GM19238 (cell line): Measurements from ENCODE around the gene GFI1B.

Experiments used
- DNase-seq: peaks from one replicate; pipeline ENCODE4 v3.0.0; 2011; ENCODE audit warnings: low spot score; ENCODE audit not compliant: insufficient read length

Gene GFI1B

GRCh38 chr9:132978451-132979131 is at the start of gene GFI1B:
TSS of gene GFI1B (plus strand) at chr9:132978694. CDS start at chr9:132986679, 7,985 bp downstream.
- no peak for DNase-seq

GRCh38 chr9:132931178-132931735 is 47.2 kb upstream of the GFI1B start:
- DNase-seq: no peak

DNA sequence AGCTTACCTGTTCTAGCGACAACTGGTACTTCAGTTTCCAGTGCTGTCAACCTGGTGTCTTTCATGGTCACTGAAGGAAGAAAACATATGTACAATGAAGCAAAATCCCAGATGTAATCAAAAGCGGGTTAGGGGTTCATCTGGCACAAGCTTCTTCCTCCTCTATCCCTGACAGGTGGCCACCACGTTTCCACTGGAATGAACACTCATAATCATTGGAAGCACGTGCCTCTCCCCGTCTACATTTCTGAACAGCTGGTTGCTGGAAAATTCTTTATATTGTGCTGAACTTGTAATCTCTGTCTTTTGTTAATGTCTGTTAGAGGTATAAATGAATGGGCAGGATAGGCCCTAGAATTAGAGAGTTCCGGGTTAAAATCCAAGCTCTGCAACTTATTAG is 43.5 kb upstream of the GFI1B start:
- no peak for DNase-seq

GRCh38 chr9:132937463-132937901 is 41.0 kb upstream of the GFI1B start:
- DNase-seq: no peak

DNA sequence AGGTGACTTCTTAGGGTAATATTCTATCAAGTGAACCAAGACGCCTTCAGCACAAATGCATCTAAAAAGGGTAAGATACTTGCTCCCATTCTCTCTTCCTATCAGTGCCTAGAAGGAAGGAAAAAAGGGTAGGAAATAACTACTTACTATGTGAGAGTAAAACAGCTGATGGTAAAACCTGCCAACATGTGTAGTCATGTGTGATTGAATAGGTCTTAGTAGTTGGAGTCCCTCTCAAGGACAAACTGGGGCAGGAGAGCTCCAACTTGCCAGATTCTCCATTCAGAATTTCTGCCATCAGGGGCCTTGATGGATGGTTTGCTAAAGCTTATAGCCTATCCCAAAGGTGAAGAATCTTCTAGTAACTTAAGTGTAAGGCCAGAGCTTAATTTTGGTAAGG is 39.3 kb upstream of the GFI1B start:
- no peak for DNase-seq

DNA sequence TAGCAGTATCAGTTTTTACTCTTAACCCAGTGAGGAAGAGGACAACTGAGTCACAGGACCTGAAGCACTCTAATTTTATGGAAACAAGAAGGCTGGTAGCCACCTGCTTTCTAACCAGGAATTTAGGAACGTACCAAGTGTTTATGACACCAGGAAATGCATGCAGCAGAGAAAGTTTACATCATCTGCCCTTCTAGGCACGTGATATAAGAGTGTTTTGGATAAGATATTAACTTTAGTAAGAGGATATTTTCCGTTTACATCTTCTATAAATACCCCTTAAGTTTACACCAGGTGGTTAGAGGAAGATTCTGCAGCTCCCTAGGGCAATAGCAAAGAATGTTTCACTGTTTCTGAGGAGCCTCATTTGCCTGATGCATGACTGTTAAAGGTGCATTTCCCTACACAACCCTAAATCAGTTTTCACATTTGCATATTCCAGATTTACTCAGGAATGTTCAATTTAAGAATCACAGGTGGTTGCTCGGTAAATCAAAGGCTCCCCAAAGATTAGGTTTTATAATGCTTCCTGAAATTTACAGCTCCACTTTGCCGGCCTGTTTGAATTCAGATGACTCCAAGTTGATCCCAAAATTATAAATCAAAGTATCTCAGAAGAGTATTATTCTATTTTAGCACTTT is 35.8 kb upstream of the GFI1B start:
- no peak for DNase-seq

- DNase-seq: peak; percentile 8
Observed at GRCh38 chr9:132943651-132944293, 34.7 kb upstream of the GFI1B start.

DNA sequence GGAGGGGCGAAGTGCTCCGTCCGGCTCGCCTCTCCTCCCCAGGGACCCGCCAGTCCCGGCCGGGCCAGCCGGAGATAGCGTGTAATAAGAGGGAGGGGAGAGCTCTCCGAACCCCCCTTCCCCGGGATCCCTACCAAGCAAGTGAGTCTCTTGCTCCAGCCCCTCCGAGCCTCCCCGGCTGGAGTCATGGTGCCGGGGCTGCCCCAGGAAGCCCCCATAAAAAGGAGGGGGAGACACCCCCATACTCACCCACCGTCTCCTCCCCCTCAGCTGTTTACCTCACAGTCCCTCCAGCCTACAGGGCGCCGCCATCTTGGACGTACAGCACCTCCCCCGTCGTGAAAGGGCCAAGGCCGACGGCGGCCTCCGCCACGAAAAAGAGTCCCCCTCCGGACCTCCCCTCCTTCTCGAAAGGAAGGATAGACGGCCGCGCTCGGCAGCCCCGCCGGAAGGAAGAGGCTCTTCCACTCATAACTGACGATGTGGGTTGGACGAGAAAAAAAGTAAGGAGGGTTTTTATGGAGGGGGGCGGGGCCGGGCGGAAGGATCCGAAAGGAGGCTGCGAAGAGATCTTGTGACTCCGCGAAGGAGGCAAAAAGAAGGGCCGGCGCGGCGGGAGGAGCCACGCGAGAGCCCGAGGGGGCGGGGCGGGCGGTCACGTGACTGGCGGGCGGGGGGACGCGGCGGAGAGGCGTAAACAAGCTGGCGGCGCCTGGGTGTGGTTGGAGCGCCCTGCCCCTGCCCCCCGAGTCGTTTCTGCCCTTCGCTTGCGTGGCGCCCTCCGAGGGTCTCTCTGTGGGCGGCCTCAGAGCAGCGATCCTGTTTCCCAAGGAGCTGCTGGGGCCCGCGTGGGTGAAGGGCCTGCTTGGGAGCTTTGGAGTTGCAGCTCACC is 34.0 kb upstream of the GFI1B start, which contains the start of gene TSC1:
Gene TSC1, minus strand, starts transcription at position 323 of the 892 bp plus-strand sequence. CDS start 15,744 bp downstream, outside the sequence.
- peak; percentile 78 for DNase-seq

- DNase-seq: peak; percentile 6
Observed at GRCh38 chr9:132945186-132946130, 33.0 kb upstream of the GFI1B start.

DNA sequence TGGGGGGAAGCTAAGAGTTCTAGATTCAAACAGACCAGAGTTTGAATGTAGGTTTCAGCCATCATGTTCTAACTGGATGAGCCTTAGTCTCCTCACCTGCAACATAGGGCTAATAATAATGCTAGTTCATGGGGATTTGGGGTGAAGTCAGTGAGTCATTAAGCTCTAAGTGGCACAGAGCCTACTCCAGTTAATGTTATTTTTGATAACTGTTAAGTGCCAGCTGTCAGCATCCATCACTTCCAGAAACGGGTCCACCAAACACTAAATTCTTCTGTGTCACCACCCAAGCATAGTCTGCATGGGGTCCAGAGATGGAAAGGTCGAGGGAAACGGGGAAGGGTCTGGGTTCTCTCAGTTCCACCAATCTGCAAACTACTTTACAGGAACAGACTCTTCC is 32.3 kb upstream of the GFI1B start:
- DNase-seq: no peak

DNA sequence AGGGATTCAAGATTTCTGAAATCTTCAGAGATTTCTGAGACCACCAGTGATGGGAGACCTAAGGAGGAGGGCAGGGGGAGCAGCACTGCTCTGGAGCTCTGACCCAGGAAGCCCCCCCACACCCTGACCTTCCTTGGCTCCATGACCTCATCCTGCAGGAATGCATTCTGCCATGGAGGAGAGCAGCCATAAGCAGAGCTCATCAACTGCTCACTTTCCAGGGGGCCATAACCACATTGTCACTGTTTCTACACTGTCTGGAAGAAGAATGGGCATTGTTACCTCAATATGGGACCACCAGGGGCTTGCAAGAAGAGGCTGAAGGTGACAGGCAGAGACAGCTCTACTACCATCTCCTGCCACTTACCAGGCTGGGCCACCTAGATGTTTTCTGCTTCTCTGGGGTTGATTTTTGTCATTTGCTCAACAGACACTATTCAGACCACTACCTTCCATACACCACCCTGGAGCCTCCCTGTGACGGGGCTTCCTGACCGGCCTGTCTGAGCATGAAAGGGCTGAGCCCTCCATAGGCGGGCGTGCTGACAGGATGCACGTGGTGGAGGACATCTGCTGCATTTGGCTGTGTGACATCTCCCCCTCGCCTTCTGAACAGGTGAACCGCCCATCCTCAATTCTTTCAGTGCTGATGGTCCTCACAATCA is 31.7 kb upstream of the GFI1B start:
- DNase-seq: no peak

- no peak for DNase-seq
Observed at GRCh38 chr9:132947756-132948155, 30.7 kb upstream of the GFI1B start.

DNA sequence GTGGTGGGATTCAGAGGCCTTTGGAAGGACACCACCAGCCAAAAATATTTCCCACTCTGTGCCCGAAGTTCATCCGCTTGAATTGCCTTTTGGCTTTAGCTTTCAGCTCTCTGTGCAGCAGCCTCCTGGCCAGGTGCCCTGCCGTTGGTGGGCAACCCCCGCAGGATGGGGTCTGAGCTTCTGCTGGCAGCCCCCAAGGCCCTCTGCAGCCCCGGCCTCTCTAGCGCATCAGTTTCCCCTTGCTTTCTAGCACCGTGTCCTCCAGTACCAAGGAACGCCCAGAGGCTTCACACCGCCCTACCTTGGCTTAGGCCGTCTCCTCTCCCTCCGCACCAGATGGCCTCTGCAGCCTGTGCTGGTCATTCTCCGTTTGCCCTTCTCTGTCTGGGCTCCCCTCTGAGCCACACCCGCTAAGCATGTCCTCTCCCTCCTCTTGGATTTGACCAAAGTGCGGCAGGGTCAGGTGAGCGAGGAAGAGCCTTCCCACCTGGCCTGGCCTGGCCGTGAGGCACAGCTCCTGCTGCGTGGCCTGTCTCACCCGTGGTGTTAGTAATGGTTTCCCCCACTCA is 29.9 kb upstream of the GFI1B start:
- no peak for DNase-seq

- DNase-seq: no peak
Observed at GRCh38 chr9:132949709-132950108, 28.8 kb upstream of the GFI1B start.

GRCh38 chr9:132955123-132955522 is 23.4 kb upstream of the GFI1B start:
- no peak for DNase-seq

- DNase-seq: no peak
Observed at GRCh38 chr9:132955768-132956167, 22.7 kb upstream of the GFI1B start.

DNA sequence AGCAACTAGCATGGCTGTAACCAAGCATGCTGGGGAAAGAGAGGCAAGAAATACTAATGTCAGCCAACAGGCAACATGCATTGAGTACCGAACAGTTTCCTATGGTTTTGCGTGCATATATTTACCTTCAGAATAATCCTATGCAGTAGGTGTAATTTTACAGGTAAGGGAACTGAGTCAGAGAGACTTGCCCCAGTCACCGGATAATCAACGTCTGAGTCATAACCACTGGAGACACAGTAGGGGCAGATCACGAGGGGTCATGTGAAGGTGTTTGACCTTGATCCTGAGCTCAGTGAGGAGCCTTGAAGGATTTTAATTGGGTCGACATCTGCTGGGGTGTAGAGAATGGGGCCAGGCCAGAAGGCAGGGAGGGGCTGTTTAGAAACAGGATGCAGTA is 20.7 kb upstream of the GFI1B start:
- no peak for DNase-seq

DNA sequence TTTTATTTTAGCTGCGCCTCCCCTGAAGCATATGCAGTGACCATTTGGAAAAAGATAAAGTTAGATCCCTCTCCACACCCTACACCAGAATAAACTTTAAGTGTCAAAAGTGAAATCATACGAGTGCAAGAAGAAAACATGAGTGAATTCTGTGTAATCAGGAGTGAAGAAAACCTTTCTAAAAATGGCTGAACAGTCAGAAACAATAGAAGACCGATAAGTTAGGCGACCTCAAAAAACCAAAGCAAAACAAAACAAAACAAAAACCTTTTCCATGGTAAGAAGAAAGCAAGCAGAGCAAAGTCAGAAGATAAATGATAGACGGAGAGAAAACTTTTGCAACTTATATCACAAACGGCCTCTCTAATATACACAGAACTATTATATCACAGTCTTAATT is 17.5 kb upstream of the GFI1B start:
- DNase-seq: no peak

GRCh38 chr9:132965478-132965877 is 13.0 kb upstream of the GFI1B start:
- no peak for DNase-seq
